Occipital lobe (tissue), 3 donors: ENCODE measurements around the gene EDN2. TPM values are rescaled to one million over a fixed set of nuclear protein-coding genes. Genes with fewer than 3 reads are reported as not detected.

Source experiments
- DNase-seq: peaks from one replicate; lab custom pipeline; 2025; lab: John Stamatoyannopoulos, UW
- small RNA-seq: library from RNA; depleted of rRNA; stranded (forward); fragments of <200 nt; gene quantifications from one replicate; pipeline ENCODE3, GENCODE V24; 2014
- total RNA-seq: library from RNA; depleted of rRNA; stranded (reverse); fragments of >200 nt; gene quantifications from one replicate; pipeline ENCODE4 v1.2.3, GENCODE V29; 2014

EDN2 gene
- total RNA-seq, 1 donor from 2014 or later: not detected

DNA sequence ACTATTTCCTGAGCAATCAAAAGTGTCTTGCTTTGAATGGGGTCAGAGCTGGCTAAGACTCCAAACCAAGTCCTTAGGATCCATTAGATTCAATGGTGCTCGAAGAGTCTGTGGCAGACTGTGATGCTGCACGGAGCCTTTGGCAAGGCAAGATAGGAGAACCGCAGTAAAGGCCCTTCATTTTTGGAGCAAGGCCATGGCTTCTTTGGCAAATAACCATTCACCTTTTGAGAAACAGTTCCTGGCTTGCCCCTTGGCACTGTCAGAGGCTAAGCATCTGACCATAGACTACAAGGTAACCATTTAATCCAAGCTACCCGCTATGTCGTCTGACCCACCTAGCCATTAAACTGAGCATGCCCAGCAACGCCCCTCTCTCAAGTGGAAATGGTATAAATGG lies 45.2 kb downstream of the EDN2 start:
- no peak for DNase-seq

DNA sequence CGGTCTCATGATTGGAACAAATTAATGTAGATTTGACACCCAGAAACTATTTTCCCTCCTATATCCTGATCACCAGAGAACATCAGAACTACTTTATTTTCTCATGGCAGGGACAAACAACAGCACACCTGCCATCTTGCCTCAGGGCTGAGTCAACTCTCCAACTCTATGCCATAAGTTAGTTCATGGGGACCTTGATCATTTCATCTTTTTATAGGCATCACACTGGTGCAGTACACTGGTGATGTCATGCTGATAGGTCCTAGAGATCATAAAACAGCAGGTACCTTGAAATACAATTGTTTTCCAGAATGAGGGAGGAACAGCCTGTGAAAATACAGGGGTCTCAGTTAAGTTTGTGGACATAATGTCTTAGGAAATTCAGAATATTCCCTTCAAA lies 45.8 kb downstream of the EDN2 start:
- no peak for DNase-seq

DNA sequence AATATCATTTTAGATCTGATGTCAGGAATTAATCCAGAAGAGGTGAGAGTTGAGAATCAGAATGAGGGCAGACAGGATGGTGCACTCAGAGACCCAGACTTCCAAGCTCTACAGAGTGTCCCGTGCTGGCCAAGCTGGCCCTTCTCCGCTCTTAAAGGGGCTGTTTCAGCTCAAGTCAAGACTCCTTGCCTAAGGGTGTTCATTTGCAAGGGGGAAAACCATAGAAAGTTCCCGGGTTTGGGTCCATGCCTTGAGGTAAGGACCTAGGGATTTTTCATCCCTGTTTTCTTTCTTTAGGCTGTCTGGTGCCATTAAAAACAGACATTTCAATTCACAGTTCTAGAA lies 47.5 kb downstream of the EDN2 start:
- no peak for DNase-seq

DNA sequence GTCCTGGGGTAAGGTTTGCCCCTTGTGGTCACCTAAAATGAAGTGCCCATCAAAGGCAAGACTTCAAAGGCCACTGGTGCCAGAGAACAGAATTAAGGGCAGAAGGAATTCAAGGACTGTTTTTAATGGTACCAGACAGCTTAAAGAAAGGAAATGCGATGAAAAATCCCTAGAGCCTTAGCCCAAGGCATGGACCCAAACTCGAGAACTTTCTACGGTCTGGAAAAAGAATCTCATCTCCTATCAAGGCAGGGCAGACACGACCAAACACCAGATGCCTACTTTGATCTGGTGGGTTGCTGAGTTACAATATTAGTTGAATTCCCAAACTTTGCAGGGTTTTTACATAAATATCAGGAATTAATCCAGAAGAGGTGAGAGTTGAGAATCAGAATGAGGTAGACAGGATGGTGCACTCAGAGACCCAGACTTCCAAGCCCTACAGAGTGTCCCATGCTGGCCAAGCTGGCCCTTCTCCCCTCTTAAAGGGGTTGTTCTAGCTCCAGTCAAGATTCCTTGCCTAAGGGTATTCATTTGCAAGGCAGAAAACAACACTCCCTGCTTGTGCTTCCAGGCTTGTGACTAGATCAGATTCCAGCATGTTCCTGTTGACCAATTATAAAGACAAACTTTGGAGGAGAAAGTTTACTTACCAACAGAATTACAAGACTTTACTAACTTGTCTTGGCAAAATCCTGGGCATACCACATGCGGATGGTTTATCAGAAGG lies 48.0 kb downstream of the EDN2 start:
- DNase-seq: no peak

DNA sequence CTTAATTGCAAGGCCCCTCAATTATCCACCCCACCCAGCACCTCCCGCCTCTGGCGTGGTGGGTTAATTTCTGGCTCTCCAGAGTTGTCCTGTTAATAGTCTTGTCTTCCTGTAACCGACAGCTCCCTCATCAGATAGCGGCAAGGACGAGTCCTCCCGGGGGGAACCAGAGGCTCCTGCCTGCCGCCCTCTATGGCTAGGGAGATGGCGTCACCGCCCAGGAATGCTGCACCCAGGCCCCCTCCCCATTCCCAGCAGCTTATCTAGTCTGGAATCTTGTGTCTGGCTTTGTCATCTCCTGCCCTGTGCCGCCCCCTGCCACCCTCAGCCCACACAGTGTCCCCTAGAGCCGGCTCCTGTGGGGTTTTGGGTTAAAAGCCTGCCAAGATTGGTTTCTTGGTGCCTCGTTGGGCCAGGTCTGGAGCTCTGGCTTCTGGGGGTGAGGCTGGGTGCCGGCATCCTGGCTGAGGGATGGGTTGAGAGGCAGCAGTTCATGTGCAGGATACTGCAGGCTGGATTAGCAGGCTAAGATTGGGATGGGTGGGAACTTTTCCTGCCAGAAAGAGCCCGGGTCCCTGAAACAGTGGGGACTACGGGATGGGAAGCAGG lies 48.8 kb downstream of the EDN2 start:
- DNase-seq: no peak

DNA sequence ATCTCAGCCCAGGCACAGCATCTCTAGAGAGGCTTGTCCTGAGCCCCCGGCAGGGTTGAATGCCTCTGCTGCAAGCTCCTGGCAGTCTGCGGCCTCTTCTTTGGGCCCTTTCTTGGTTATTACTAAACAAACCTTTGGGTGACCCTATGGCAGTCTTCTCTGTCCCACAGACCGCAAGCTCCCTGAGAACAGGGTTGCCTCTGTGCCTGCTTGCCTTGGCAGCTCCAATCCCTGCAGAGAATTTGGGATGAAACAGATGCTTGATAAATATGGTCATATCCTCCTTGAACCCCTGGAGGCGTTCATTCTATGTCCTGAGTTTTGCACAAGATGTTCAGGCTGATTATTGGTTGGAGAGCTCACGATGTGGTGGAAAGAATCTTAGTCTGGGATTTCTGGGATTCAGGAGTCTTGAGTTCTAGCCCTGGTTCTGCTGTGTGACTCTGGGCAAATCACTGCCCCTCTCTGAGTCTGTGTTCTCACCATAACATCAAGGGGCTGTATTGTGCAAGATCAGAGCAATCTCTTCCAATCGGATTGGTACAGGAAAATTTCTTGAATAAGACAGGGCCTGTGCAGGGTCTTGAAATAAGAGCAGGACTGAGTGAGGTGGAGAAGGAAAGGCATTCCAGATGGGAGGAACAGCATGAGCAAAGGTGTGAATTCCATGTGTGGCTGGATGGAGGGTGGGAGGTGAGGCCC lies 49.6 kb downstream of the EDN2 start:
- no peak for DNase-seq

DNA sequence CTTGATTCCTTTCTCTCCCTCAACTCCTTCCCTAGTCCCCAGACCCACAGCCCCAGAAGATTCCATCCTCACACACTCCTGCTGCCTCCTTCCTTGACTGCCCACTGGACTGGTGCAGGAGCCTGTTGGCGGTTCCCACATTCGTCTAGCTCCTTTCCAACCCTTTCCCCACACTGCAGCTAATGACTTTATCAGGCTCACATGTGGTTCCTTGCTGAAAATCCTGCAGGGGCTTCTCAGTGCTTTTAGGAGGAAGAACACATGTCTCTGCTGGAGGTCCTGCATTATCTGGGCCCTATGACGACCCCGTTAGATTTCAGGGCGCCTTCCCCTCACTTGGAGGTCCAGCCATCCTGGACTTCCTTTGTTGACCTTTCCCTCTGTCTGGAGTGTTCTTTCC lies 50.2 kb downstream of the EDN2 start:
- no peak for DNase-seq

DNA sequence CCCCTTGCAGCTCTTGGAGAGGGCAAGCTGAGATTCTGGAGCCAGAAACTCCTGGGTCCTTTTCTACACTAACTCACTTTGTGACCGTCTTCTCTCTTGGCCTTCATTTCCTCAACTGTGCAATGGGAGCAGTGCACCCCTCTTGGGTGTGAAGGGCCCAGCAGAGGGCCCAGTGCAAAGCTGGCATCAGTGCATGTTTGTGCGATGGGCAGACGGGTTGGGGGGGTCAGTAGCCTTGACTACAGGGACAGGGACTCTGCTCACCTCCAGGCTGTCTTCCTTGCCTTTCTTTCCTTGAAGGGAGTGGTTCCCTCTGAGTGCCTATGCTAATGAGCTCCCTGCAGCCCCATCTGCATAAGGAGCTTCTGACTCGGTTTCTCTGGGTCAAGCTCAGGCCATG lies 51.0 kb downstream of the EDN2 start:
- DNase-seq: no peak

DNA sequence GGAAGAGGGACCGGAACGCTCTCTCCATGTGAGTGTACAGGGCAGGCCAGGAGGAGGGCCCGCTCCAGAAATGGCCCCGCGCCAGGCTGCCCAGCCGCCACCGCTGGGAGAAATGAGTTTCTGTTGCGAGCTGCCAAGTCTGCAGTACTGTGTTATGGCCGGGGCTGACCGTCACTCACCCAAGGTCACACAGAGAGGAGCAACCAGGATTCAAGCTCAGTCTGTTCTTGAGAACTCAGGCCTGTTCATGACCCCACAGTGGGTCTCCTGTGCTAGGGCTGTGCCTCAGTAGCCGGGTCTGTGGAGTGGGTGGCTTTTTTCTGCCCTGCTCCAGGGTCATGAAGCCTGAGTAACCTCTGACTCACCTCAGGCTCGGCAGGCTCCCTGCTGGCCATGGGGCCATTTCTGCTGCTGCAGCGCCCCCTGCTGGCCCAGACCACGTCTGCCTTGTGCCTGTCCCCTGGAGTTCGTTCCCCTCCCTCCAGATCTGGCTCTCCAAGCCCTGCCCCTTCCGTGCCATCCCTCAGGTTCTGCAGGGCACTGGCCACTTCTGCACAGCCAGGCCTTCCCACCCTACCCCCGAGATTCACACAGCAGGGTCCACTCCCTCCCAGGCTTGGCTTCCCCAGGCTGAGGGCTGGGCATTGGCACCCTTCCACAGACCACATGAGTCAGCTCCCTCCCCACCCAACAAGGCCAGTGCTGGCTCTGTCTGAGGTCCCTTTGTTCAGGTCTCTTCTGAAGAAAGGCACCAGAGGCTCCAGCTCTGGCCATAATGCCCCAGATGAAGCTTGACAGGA lies 51.8 kb downstream of the EDN2 start:
- DNase-seq: peak; percentile 82

DNA sequence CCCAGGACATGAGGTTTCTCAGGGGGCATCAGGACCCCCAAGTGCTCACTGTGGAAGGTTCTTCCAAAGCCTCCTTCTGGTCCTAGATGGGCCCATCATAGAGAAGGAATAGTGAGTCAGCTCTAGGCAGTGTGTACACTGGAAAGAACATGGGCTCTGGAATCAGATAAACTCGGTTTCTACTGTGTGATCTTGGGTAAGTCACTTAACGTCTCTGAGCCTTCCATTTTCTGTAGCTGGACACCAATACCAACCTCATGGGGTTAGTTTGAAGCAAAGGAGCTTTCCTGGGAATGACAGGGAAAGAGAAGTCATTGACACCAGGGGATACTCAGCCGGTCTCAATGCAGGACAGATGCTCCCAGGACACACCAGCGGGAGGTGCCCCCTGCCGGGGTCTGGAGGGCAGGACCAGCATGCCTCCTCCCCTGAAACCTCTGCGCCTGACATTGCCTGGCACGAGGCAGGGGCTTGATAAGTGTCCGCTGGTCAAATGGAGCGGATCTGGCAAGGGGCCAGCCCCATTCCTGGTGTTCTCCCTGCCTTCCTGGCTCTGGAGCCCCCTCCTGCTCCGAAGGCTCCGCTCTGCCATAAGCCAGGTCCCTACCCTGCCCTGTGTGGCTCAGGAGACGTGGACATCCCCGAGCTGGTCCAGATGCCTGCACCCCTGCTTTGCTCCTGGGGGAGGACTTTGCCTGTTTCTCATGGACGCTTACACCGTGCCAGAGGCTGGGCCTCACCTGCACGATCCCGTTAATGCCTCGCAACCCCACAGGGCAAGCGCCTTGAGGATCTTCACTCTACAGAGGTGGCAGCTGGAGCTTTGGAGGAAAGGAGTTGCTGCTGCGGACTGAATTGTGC lies 52.8 kb downstream of the EDN2 start:
- DNase-seq: no peak

DNA sequence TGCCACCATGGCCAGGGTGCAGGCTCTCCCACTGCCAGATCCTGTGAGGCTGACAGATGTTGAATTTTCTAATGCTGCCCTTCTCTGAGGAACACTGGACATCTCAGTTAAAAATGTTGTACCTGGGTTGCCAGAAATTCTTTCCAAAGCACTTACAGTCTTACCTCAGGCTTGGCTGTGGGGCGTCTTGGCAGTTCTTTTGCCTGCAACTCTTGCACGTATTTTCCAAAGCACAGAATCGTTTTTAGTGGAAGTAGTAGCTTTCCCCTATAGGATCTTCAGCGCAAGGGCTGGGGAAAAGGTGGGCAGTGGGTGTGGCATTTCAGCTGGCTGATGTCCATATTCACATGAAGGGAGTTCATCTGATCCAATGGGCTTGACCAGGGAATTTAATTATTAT lies 53.9 kb downstream of the EDN2 start:
- no peak for DNase-seq

DNA sequence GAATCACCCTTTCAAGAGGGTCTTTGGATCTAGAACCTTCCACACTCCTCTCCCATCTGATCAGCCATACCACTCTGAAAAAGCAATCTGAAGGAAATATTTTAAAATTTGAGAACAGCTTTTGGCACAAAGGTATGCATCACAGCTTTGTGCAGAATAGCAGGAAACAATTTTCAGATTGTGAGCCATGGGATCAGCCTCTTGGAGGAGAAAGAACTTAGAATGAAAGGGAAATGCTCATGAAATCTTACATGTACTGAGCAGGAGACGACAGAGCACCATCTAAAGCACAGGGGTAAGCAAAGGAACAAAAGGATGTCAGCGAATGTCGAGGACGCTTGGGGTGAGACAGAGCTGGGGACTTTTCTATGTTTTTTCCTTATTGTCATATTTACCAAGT lies 54.4 kb downstream of the EDN2 start:
- DNase-seq: no peak

DNA sequence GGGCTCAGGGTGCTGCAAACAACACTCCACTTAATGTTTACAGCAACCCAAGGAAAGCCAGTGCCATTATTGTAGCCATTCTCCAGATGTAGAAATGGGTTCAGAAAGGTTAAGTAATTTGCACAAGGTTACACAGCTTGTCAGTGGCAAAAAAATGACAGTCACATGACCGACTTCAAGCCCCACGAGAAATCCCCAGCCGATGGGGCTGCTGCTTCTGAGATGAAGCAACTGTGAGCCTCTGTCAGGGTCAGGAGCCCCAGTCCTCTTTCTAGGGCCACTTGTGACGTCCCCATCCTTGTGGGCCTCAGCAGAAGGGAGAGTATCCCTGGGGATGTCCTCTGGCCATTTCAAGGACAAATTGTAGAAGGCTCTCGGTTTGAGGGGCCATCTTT lies 54.8 kb downstream of the EDN2 start:
- no peak for DNase-seq

Small RNAs within 50 kb of the gene (small RNA-seq; reads per million reads assigned to genes)
- not detected for gene RNA5SP45

Other genes with a start within 250 kb of the EDN2 start
- gene SCMH1, start 242.4 kb downstream of the EDN2 start, total RNA-seq: 45.5 TPM
- gene FOXO6, start 123.2 kb downstream of the EDN2 start, total RNA-seq: 5.9 TPM